Spleen (tissue), 11 donors: ENCODE results near the gene PDAP1. TPM values are rescaled to one million over a fixed set of nuclear protein-coding genes. Genes with fewer than 3 reads are reported as not detected.

ENCODE experiments used
- DNase-seq: peaks from one replicate; pipeline ENCODE4 v3.0.0-alpha.2; 2020
- H3K27ac ChIP-seq, 8 donors: fragments of 200-600 bp; sonication (generic) in 7 of 8; 1 replicate in 4 of 8; 2 replicates in 4 of 8; pipeline versions ENCODE4 v1.5.0 to v1.8.0; 2016 to 2021; ENCODE audit warnings: inconsistent platforms in 4 of 8, mild to moderate bottlenecking in 4 of 8, moderate library complexity in 1 of 8
- H3K27me3 ChIP-seq, 7 donors: fragments of 200-600 bp; sonication (generic) in 6 of 7; replicated peaks in 1 of 7; 1 replicate in 4 of 7; 2 replicates in 3 of 7; pipeline versions ENCODE4 v1.5.0 to v1.8.0; 2016 to 2021; ENCODE audit warnings: inconsistent platforms in 3 of 7, mild to moderate bottlenecking in 1 of 7
- H3K36me3 ChIP-seq, 6 donors: fragments of 200-600 bp; sonication (generic) in 5 of 6; 1 replicate in 4 of 6; 2 replicates in 2 of 6; pipeline versions ENCODE4 v1.5.0 to v1.8.0; 2016 to 2021; ENCODE audit warnings: inconsistent platforms in 2 of 6
- H3K4me1 ChIP-seq, 6 donors: fragments of 200-600 bp; sonication (generic) in 5 of 6; 1 replicate in 3 of 6; 2 replicates in 3 of 6; pipeline versions ENCODE4 v1.5.0 to v1.8.0; 2016 to 2021; ENCODE audit warnings: inconsistent platforms in 3 of 6
- H3K4me3 ChIP-seq, 8 donors: fragments of 200-600 bp; sonication (generic) in 7 of 8; 1 replicate in 4 of 8; 2 replicates in 4 of 8; pipeline versions ENCODE4 v1.5.0 to v1.8.0; 2016 to 2021; ENCODE audit warnings: inconsistent platforms in 4 of 8, mild to moderate bottlenecking in 4 of 8, moderate library complexity in 2 of 8
- H3K9me3 ChIP-seq, 8 donors: fragments of 200-600 bp; sonication (generic) in 7 of 8; 1 replicate in 4 of 8; 2 replicates in 4 of 8; pipeline versions ENCODE4 v1.5.0 to v1.8.0; 2016 to 2021; ENCODE audit warnings: inconsistent platforms in 4 of 8
- CTCF ChIP-seq, 11 experiments: fragments of 200-600 bp in 7 of 11; fragments of 450-650 bp in 4 of 11; sonication (generic) in 4 of 11; IDR thresholded peaks in 8 of 11; conservative IDR thresholded peaks in 3 of 11; 1 replicate in 7 of 11; 2 replicates in 4 of 11; pipeline versions ENCODE4 v1.4.0 to v1.8.0; 2016 to 2021; ENCODE audit warnings: antibody characterized with exemption in 11 of 11, inconsistent platforms in 4 of 11, mild to moderate bottlenecking in 1 of 11
- POLR2A ChIP-seq, 3 donors: fragments of 450-650 bp; IDR thresholded peaks; one replicate each; pipeline ENCODE4 v1.5.1; 2017; ENCODE audit warnings: antibody characterized with exemption in 3 of 3, mild to moderate bottlenecking in 1 of 3
- POLR2AphosphoS5 ChIP-seq, 3 donors: sonication (generic); formaldehyde crosslinking; IDR thresholded peaks; one replicate each; pipeline ENCODE4 v1.5.1; 2017; ENCODE audit warnings: antibody characterized with exemption in 3 of 3
- WGBS, 5 donors: extraction: QIAGEN DNeasy Blood & Tissue Kit in 3 of 5; methylation state at CpG; one replicate each; pipeline versions ENCODE4 v1.1.5 to v1.1.7; 2013 to 2018; 5-methylcytosine and 5-hydroxymethylcytosine counted together
- intact Hi-C: fragments of 100-400 bp; cut with DNase I; formaldehyde crosslinking; loops from one replicate; pipeline ENCODE4 v1.15.0; 2023; ENCODE audit warnings: low total_unique reads
- polyA plus RNA-seq, 3 donors: library from polyadenylated mRNA; stranded (reverse); fragments of 200-250 nt; gene quantifications; one replicate each; pipeline ENCODE4 v1.2.1, GENCODE V29; 2013
- total RNA-seq, 7 donors: library from RNA; depleted of rRNA in 3 of 7; stranded (reverse); fragments of >200 nt in 3 of 7; fragmentation: NEBNext Ultra II Directional in 4 of 7; extraction: Animal tissue kit (Norgen Biotek cat#: 25700) in 4 of 7; gene quantifications; one replicate each; pipeline versions ENCODE4 v1.1.0 to v1.2.1, GENCODE V29; 2016 to 2021
- donor health status: healthy with polysubstance abuse.
- donor health status: DM: no; HTN: no; CAD: no; lungs with moderate emphysema.
- donor health status: DM: no; HTN: no; CAD: no.
- donor health status: Bipolar disorder and iron deficiency.
- donor health status: healthy.
- donor health status: DM: no; HTN: no; CAD: no.
- donor health status: DM: yes; HTN: yes; CAD: no.

PDAP1 gene
- total and polyA plus RNA-seq, 10 donors = 28.1 to 117 (median 54.8) TPM

- Histone ChIP-seq H3K27ac (no peak overlapping the region), H3K27me3 (no peaks in the 10 kb centered on the region), H3K9me3 (no peaks in the 10 kb centered on the region), H3K36me3 (peaks cover 3 to 77% (median 55%) of the 10 kb centered on the region in 6 donors), H3K4me1 (peaks cover 0 to 8% (median 0%) of the 10 kb centered on the region in 6 donors), H3K4me3 (no peak overlapping the region)
- no peak for DNase-seq
- 89 to 93% (median 90%) methylated on average over 11 of the region's 11 CpGs for WGBS, 5 donors
- no peak for TF ChIP-seq CTCF (IDR thresholded peaks at IDR 0.05 in 8 of 11, conservative IDR thresholded peaks at IDR 0.05 in 3 of 11)
- TF ChIP-seq POLR2AphosphoS5 (IDR thresholded peaks at IDR 0.05) = peak in 1 of 3 donors; percentile 52
- no peak for TF ChIP-seq POLR2A (IDR thresholded peaks at IDR 0.05)
- intact Hi-C loops = no loop called here
These were observed 41.8 kb downstream of the PDAP1 start for GRCh38 chr7:99366646-99367045.

GRCh38 chr7:99365318-99366141 lies 42.9 kb downstream of the PDAP1 start:
- TF ChIP-seq POLR2A (IDR thresholded peaks at IDR 0.05) (no peak), POLR2AphosphoS5 (IDR thresholded peaks at IDR 0.05) (peak in 2 of 3 donors; percentile 45 to 52), CTCF (IDR thresholded peaks at IDR 0.05 in 8 of 11, conservative IDR thresholded peaks at IDR 0.05 in 3 of 11) (peak in 9 of 11 experiments; percentile 40 to 77 (median 66))
- intact Hi-C loops = no loop called here
- Histone ChIP-seq H3K4me3 (no peak overlapping the region), H3K36me3 (peaks cover 3 to 88% (median 66%) of the 10 kb centered on the region in 6 donors), H3K4me1 (peaks cover 0 to 8% (median 0%) of the 10 kb centered on the region in 6 donors), H3K27me3 (no peaks in the 10 kb centered on the region), H3K9me3 (no peaks in the 10 kb centered on the region), H3K27ac (no peak overlapping the region)
- 76 to 83% (median 80%) methylated on average over 17 of the region's 17 CpGs for WGBS, 5 donors
- DNase-seq = peak; percentile 92

- Histone ChIP-seq H3K27me3 (no peaks in the 10 kb centered on the region), H3K9me3 (no peaks in the 10 kb centered on the region), H3K27ac (no peak overlapping the region), H3K4me3 (no peak overlapping the region), H3K4me1 (peaks cover 0 to 8% (median 0%) of the 10 kb centered on the region in 6 donors), H3K36me3 (peaks cover 3 to 96% (median 88%) of the 10 kb centered on the region in 6 donors)
- no peak for DNase-seq
- WGBS, 5 donors = 94 to 98% (median 97%) methylated on average over 5 of the region's 5 CpGs
- no peak for TF ChIP-seq POLR2AphosphoS5 (IDR thresholded peaks at IDR 0.05)
- TF ChIP-seq CTCF (IDR thresholded peaks at IDR 0.05 in 8 of 11, conservative IDR thresholded peaks at IDR 0.05 in 3 of 11) = no peak
- no peak for TF ChIP-seq POLR2A (IDR thresholded peaks at IDR 0.05)
- intact Hi-C loops = no loop called here
These were observed 45.1 kb downstream of the PDAP1 start for GRCh38 chr7:99363286-99363685.

GRCh38 chr7:99362801-99363200 lies 45.6 kb downstream of the PDAP1 start:
- intact Hi-C loops = no loop called here
- no peaks in the 10 kb centered on the region for H3K27me3 ChIP-seq
- 90 to 93% (median 91%) methylated on average over 3 of the region's 3 CpGs for WGBS, 5 donors
- no peak for DNase-seq
- no peak overlapping the region for H3K4me3 ChIP-seq
- H3K36me3 ChIP-seq = peaks cover 3 to 100% (median 93%) of the 10 kb centered on the region in 6 donors
- no peaks in the 10 kb centered on the region for H3K9me3 ChIP-seq
- H3K27ac ChIP-seq = no peak overlapping the region
- TF ChIP-seq POLR2A (IDR thresholded peaks at IDR 0.05) (no peak), POLR2AphosphoS5 (IDR thresholded peaks at IDR 0.05) (no peak), CTCF (IDR thresholded peaks at IDR 0.05 in 8 of 11, conservative IDR thresholded peaks at IDR 0.05 in 3 of 11) (no peak)
- peaks cover 0 to 8% (median 0%) of the 10 kb centered on the region in 6 donors for H3K4me1 ChIP-seq
